HCT116 (cell line): ENCODE measurements around the gene FCGR3A. TPM values are rescaled to one million over a fixed set of nuclear protein-coding genes. Genes with fewer than 3 reads are reported as not detected.

ENCODE experiments used
- ATAC-seq: fragments of 200-7000 bp; cut with Tn5 transposase; 2 replicates; pipeline ENCODE4 v1.9.1; 2020; ENCODE audit warnings: mild to moderate bottlenecking, moderate library complexity
- BruUV-seq: library from RNA; stranded (reverse); fragments of 400-500 nt; replicated peaks from 2 replicates; lab custom pipeline; 2021; lab: Mats Ljungman, UMichigan
- CTCF ChIA-PET: fragments of 300-600 bp; sonication (Branson Sonifier 250); formaldehyde crosslinking; loops from one replicate; lab custom pipeline; 2021; ENCODE audit warnings: antibody characterized with exemption; lab: Charles Lee
- POLR2A ChIA-PET: fragments of 300-600, 350-600 bp; sonication (Branson Sonifier 250); formaldehyde crosslinking; loops from one replicate; lab custom pipeline; 2021; ENCODE audit warnings: antibody characterized with exemption; lab: Charles Lee
- RAD21 ChIA-PET, 2 experiments: fragments of 300-600 bp; sonication (Branson Sonifier 250); formaldehyde crosslinking; loops; one replicate each; lab custom pipeline; 2023; ENCODE audit warnings: low total read pairs in 2 of 2; ENCODE audit not compliant: uncharacterized antibody in 2 of 2, unreplicated experiment in 2 of 2, low non-redundant PET in 1 of 2; lab: Charles Lee
- DNase-seq: peaks from one replicate; pipeline ENCODE4 v3.0.0-alpha.2; 2010; ENCODE audit warnings: low read depth, low spot score
- H2AFZ ChIP-seq: fragments of 200-600 bp; shearing (Covaris generic), sonication (generic); 2 replicates; pipeline ENCODE4 v1.6.1; 2017; ENCODE audit warnings: low read depth, mixed run types, mixed read lengths, antibody characterized with exemption, low read length; ENCODE audit not compliant: poor library complexity, severe bottlenecking
- H3K27ac ChIP-seq: 2 replicates; pipeline ENCODE4 v1.5.1; 2012; ENCODE audit warnings: low read depth, low read length
- H3K27me3 ChIP-seq: fragments of 200-600 bp; sonication (generic); 2 replicates; pipeline ENCODE4 v1.6.1; 2016; ENCODE audit warnings: mixed run types, low read length, mixed read lengths; ENCODE audit not compliant: insufficient read depth
- H3K36me3 ChIP-seq, 2 experiments: fragments of 200-500 bp in 1 of 2; fragments of 200-600 bp in 1 of 2; sonication (Bioruptor generic) in 1 of 2; sonication (generic) in 1 of 2; 2 replicates each; pipeline versions ENCODE4 v1.5.1 to v1.6.1; 2014 to 2016; ENCODE audit warnings: low read length in 2 of 2, inconsistent platforms in 1 of 2, mixed read lengths in 1 of 2, mixed run types in 1 of 2; ENCODE audit not compliant: insufficient read depth in 2 of 2, control insufficient read depth in 1 of 2
- H3K4me1 ChIP-seq, 2 experiments: fragments of 200-600 bp in 1 of 2; sonication (generic) in 1 of 2; 2 replicates each; pipeline versions ENCODE4 v1.5.1 to v1.6.1; 2012 to 2017; ENCODE audit warnings: low read length in 2 of 2, inconsistent platforms in 1 of 2, mild to moderate bottlenecking in 1 of 2, mixed read lengths in 1 of 2, mixed run types in 1 of 2, moderate library complexity in 1 of 2; ENCODE audit not compliant: insufficient read depth in 2 of 2, control insufficient read depth in 1 of 2
- H3K4me2 ChIP-seq: fragments of 200-600 bp; sonication (generic); 2 replicates; pipeline ENCODE4 v1.6.1; 2017; ENCODE audit warnings: mixed run types, low read length, mixed read lengths
- H3K4me3 ChIP-seq, 2 experiments: fragments of 200-600 bp in 1 of 2; sonication (generic) in 1 of 2; replicated peaks in 1 of 2; 2 replicates each; pipeline ENCODE4 v1.5.1; 2011 to 2016; ENCODE audit warnings: low read length in 2 of 2, control low read depth in 1 of 2, low read depth in 1 of 2, mild to moderate bottlenecking in 1 of 2, mixed read lengths in 1 of 2, mixed run types in 1 of 2
- H3K79me2 ChIP-seq: fragments of 200-600 bp; sonication (generic); 2 replicates; pipeline ENCODE4 v1.6.1; 2017; ENCODE audit warnings: mild to moderate bottlenecking, mixed run types, low read length, moderate library complexity, mixed read lengths; ENCODE audit not compliant: insufficient read depth
- H3K9ac ChIP-seq: fragments of 200-600 bp; sonication (generic); 2 replicates; pipeline ENCODE4 v1.6.1; 2016; ENCODE audit warnings: low read length, mixed read lengths
- H3K9me2 ChIP-seq: fragments of 200-600 bp; sonication (generic), shearing (Covaris generic); 2 replicates; pipeline ENCODE4 v1.6.1; 2017; ENCODE audit warnings: mixed run types, mild to moderate bottlenecking, moderate library complexity; ENCODE audit not compliant: insufficient read depth
- H3K9me3 ChIP-seq, 2 experiments: fragments of 200-500 bp in 1 of 2; fragments of 200-600 bp in 1 of 2; sonication (Bioruptor generic) in 1 of 2; sonication (generic) in 1 of 2; 2 replicates each; pipeline ENCODE4 v1.6.1; 2014 to 2017; ENCODE audit warnings: low read length in 2 of 2, mixed read lengths in 2 of 2, inconsistent platforms in 1 of 2, low read depth in 1 of 2, mild to moderate bottlenecking in 1 of 2, mixed run types in 1 of 2, moderate library complexity in 1 of 2; ENCODE audit not compliant: control insufficient read depth in 1 of 2, insufficient read depth in 1 of 2
- H4K20me1 ChIP-seq: fragments of 200-600 bp; sonication (generic), shearing (Covaris generic); 2 replicates; pipeline ENCODE4 v1.6.1; 2017; ENCODE audit warnings: mixed run types, mild to moderate bottlenecking, moderate library complexity; ENCODE audit not compliant: insufficient read depth
- ATF3 ChIP-seq: IDR thresholded peaks from 2 replicates; pipeline ENCODE4 v1.6.1; 2012
- CBX3 ChIP-seq: IDR thresholded peaks from 2 replicates; pipeline ENCODE4 v1.6.1; 2012; ENCODE audit warnings: low read depth
- CEBPB ChIP-seq: IDR thresholded peaks from 2 replicates; pipeline ENCODE4 v1.6.1; 2012; ENCODE audit warnings: low read depth
- CTCF ChIP-seq, 3 experiments: fragments of 200-600 bp in 1 of 3; sonication (generic) in 1 of 3; IDR thresholded peaks in 2 of 3; conservative IDR thresholded peaks in 1 of 3; 2 replicates each; pipeline ENCODE4 v1.5.1; 2012 to 2017; ENCODE audit warnings: low read depth in 2 of 3, low read length in 2 of 3, antibody characterized with exemption in 1 of 3, borderline replicate concordance in 1 of 3, control low read depth in 1 of 3, mild to moderate bottlenecking in 1 of 3, mixed read lengths in 1 of 3, mixed run types in 1 of 3, moderate library complexity in 1 of 3; ENCODE audit not compliant: insufficient read depth in 1 of 3
- ELF1 ChIP-seq: IDR thresholded peaks from 2 replicates; pipeline ENCODE4 v1.6.1; 2012; ENCODE audit warnings: low read depth, borderline replicate concordance
- EZH2 ChIP-seq: fragments of 200-600 bp; sonication (generic); IDR thresholded peaks from 2 replicates; pipeline ENCODE4 v1.6.1; 2017; ENCODE audit warnings: antibody characterized with exemption, mixed run types
- EZH2phosphoT487 ChIP-seq: fragments of 200-600 bp; IDR thresholded peaks from 2 replicates; pipeline ENCODE4 v1.6.1; 2018; ENCODE audit warnings: antibody characterized with exemption, borderline replicate concordance
- FOSL1 ChIP-seq: IDR thresholded peaks from 2 replicates; pipeline ENCODE4 v1.6.1; 2012; ENCODE audit warnings: low read depth
- JUND ChIP-seq: IDR thresholded peaks from 2 replicates; pipeline ENCODE4 v1.6.1; 2012
- MAX ChIP-seq: IDR thresholded peaks from 2 replicates; pipeline ENCODE4 v1.6.1; 2012
- POLR2A ChIP-seq: IDR thresholded peaks from 2 replicates; pipeline ENCODE4 v1.7.0; 2011; ENCODE audit warnings: borderline replicate concordance; ENCODE audit not compliant: insufficient read depth, insufficient read length; ENCODE audit errors: extremely low read depth
- POLR2AphosphoS5 ChIP-seq: IDR thresholded peaks from 2 replicates; pipeline ENCODE4 v1.6.1; 2011; ENCODE audit warnings: mild to moderate bottlenecking, low read depth, low read length, moderate library complexity
- RAD21 ChIP-seq: IDR thresholded peaks from 2 replicates; pipeline ENCODE4 v1.6.1; 2012; ENCODE audit warnings: low read depth, mild to moderate bottlenecking
- REST ChIP-seq: IDR thresholded peaks from 2 replicates; pipeline ENCODE4 v1.6.1; 2012; ENCODE audit warnings: low read depth
- SP1 ChIP-seq: IDR thresholded peaks from 2 replicates; pipeline ENCODE4 v1.6.1; 2012; ENCODE audit warnings: low read depth
- SRF ChIP-seq: IDR thresholded peaks from 2 replicates; pipeline ENCODE4 v1.6.1; 2012; ENCODE audit warnings: low read depth
- ZBTB33 ChIP-seq: IDR thresholded peaks from 2 replicates; pipeline ENCODE4 v1.6.1; 2011; ENCODE audit warnings: mild to moderate bottlenecking, low read length, moderate library complexity; ENCODE audit not compliant: insufficient replicate concordance; ENCODE audit errors: extremely low read depth
- ZFX ChIP-seq: fragments of 450-650 bp; IDR thresholded peaks from 2 replicates; pipeline ENCODE4 v1.6.1; 2017
- ZNF274 ChIP-seq: fragments of 200-500 bp; sonication (Bioruptor generic); IDR thresholded peaks from 2 replicates; pipeline ENCODE4 v1.6.1; 2014; ENCODE audit warnings: mild to moderate bottlenecking, low read depth, low read length, inconsistent platforms
- intact Hi-C: fragments of 100-400 bp; cut with micrococcal nuclease; formaldehyde crosslinking; loops from 2 replicates; pipeline ENCODE4 v1.10.0; 2022
- total RNA-seq: library from RNA; stranded (reverse); gene quantifications from one replicate; pipeline ENCODE4 v1.2.1, GENCODE V29; 2021; ENCODE audit not compliant: unreplicated experiment

FCGR3A gene
- total RNA-seq, 1 experiment from 2014 or later, result 0.17 TPM

GRCh38 chr1:161502181-161502580, 47.4 kb downstream of the FCGR3A start:
- DNase-seq (no peak), ATAC-seq (no peak)
- H3K27ac ChIP-seq, result no peak overlapping the region
- BruUV-seq, result no TSS peak
- CTCF ChIA-PET, result no interaction called here
- POLR2A ChIA-PET, result no interaction called here
- H2AFZ ChIP-seq, result no peak overlapping the region
- H3K9ac ChIP-seq, result no peak overlapping the region
- H3K79me2 ChIP-seq, result no peaks in the 10 kb centered on the region
- H3K4me1 ChIP-seq, result no peaks in the 10 kb centered on the region
- no peaks in the 10 kb centered on the region for H3K27me3 ChIP-seq
- no peak overlapping the region for H3K4me3 ChIP-seq
- no peaks in the 10 kb centered on the region; the same call in 1 of the 2 replicates for H3K9me2 ChIP-seq
- H3K4me2 ChIP-seq, result no peak overlapping the region
- intact Hi-C loops, result no loop called here
- no peak for TF ChIP-seq JUND
- TF ChIP-seq EZH2, result no peak
- no peak for TF ChIP-seq EZH2phosphoT487
- TF ChIP-seq MAX, result no peak
- TF ChIP-seq CBX3, result no peak
- no peak for TF ChIP-seq ZNF274
- TF ChIP-seq SRF, result no peak
- TF ChIP-seq ELF1, result no peak
- no peak for TF ChIP-seq ATF3
- no peak for TF ChIP-seq REST
- TF ChIP-seq CEBPB, result no peak
- no peak for TF ChIP-seq ZFX
- TF ChIP-seq POLR2AphosphoS5, result no peak
- TF ChIP-seq RAD21, result no peak
- TF ChIP-seq FOSL1, result no peak
- TF ChIP-seq CTCF (IDR thresholded peaks at IDR 0.05 in 2 of 3, conservative IDR thresholded peaks at IDR 0.05 in 1 of 3; ENCODE audit: borderline replicate concordance in 1 of 3, insufficient read depth in 1 of 3, low read depth in 2 of 3, low read length in 2 of 3), result no peak
- TF ChIP-seq POLR2A, result no peak
- TF ChIP-seq SP1, result no peak
- no peak for TF ChIP-seq ZBTB33
- H4K20me1 ChIP-seq, result no peaks in the 10 kb centered on the region
- RAD21 ChIA-PET, result no interaction called here
- H3K9me3 ChIP-seq, result no peaks in the 10 kb centered on the region
- no peaks in the 10 kb centered on the region for H3K36me3 ChIP-seq
